HG03095 (cell line): ENCODE data around the gene CAPN15.

Experiments used
- ATAC-seq: cut with Tn5 transposase; IDR thresholded peaks from one replicate; pipeline ENCODE4 v1.9.1; 2021; ENCODE audit warnings: moderate library complexity; ENCODE audit not compliant: unreplicated experiment

The CAPN15 gene

DNA sequence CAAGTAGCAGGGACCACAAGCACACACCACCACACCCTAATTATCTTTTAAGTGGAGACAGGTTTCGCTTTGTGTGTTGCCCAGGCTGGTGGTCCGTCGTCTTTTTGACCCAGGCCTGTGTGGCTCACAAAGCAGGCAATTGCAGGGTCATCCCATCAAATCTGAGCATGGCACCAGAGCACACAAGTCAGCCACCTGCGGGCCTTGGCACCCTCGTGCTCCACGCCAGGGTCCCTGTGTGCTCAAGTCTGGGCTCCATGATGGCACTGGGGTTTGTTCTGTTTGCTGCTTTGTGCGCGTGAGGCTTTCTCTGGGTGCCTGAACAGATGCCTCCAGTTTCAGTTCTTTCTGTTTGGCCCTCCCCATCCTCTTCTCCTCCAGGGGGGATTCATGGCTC lies 2.4 kb upstream of the CAPN15 start:
- no peak for ATAC-seq

- no peak for ATAC-seq
Observed at GRCh38 chr16:525520-526180, 1.9 kb upstream of the CAPN15 start.

DNA sequence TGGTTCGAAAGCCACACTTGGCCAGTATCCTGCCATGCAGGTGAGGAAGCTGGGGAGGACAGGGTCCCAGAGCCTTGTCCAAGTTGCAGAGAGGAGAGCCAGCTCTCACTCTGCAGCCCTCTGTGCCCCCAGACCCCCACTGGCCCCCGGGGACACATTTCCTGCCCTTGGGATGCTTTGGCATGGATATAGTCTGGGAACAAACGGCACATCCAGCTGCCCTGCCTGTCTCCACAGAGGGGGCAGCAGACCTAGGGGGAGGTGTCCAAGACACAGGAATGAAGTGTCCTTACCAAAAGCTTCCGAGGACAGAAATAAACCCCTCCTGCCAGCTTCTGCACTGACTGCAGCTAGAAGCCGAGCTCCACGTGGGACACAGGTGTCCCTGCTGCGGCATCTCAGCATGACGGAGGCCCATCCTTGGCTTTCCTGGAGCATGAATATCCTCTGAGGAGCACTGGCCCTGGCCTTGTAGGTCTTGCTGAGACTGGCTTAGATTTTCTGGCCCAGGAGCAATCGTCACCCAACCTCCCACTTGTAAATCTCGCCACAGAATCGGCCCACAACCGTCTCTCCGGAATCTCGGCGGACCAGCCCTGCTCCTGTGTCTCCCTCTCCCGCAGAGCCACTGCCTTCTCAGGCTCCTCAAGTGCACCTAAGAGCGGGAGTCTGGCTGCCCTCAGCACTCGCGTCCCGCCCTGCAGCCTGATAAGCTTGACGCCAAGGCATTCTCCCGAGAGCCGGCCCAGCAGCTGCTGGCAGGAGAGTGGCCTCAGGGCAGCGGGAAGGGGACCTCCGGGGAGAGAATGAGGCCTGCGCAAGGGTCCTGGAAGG lies 1.1 kb upstream of the CAPN15 start:
- no peak for ATAC-seq

DNA sequence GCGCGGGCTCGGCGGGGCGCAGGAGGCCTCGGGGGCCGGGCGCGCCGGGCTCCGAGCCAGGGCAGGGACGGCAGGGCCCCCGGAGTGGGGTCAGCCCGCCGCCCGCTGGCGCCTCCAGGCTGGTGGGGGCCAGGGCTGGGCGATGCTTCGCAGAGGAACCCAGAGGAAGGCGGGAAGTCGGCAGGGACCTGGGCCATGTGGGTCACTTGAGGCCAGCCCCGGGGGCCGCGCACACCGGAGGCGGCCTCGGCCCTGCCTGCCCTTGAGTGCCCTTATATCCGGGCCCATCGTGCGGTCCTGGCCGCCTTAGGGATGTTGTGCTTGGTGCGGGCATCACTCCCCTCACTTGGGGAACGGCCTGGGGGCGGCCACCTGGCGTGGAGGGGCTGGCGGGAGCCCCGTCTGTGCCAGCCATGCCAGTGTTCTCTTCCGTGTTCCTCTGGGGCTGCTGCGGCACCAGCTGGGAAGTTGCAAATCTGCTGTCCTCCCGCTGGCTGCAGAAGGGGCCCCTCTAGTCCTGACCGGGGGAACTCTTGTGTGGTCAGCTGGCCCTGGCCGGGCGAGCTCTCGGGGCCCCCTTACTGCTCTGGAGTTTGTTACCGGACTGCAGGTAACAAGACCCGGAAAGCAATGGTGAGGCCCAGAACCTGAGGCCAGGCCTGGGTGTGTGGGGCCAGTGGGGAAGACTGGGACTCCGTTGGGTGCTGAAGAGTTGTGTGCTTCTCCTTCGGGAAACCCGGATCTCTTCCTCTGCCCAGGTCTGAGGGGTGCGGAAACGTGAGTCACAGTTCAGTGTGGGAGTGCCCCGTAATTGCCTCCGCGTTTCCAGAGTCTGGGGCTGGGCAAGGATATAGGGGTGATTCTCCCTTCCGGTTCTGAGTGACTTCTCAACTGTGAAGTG lies 849 bp downstream of the CAPN15 start:
- no peak for ATAC-seq

DNA sequence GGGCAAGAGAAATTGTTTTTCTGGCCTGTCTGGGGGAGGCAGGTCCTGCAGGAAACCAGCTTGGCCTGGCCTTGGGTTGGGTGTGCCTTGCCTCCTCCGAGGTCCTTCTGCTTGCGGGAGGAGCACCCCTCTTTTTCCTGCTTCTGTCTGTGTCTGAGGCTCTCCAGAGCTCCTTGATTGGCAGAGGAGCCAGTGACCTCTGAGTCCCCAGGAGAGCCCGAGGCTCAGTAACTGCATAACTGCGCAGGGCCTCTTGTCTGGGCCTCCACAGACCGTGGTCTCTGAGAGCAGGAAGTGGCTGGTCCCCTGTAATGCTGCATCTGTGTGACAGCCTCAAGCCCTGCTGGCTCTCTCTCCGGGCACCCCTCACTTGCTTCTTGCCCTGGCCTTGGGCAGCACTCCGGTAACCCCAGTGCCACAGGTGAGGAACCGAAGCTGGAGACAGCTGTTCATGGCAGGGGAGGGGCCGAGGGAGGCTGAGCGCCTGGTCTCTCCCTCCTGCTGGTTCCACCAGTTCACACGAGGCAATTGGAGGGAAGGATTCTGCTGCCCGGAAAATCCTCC lies 1.6 kb downstream of the CAPN15 start:
- no peak for ATAC-seq

- ATAC-seq, result no peak
Observed at GRCh38 chr16:530111-530817, 2.8 kb downstream of the CAPN15 start.

DNA sequence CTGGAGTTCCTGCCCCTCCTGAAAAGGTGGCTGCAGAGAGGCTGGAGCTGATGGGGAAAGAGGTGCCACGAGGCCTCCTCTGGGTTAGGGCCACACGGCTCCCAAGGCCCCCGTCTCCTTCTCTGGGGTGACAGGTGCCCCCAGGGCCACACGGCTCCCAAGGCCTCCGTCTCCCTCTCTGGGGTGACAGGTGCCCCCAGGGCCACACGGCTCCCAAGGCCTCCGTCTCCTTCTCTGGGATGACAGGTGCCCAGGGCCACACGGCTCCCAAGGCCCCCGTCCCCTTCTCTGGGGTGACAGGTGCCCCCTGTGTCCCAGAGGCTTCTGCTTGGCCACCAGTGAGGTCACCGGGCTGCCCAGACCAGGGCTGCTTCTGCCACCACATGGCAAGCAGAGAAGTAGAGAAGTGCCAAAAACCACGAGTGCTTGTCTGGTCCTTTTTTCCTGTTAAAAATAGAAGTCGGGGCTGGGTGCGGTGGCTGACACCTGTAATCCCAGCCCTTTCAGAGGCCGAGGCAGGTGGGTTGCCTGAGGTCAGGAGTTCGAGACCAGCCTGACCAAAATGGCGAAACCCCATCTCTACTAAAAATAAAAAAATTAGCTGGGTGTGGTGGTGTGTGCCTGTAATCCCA lies 4.1 kb downstream of the CAPN15 start:
- no peak for ATAC-seq

- no peak for ATAC-seq
Observed at GRCh38 chr16:533391-534123, 6.0 kb downstream of the CAPN15 start.

DNA sequence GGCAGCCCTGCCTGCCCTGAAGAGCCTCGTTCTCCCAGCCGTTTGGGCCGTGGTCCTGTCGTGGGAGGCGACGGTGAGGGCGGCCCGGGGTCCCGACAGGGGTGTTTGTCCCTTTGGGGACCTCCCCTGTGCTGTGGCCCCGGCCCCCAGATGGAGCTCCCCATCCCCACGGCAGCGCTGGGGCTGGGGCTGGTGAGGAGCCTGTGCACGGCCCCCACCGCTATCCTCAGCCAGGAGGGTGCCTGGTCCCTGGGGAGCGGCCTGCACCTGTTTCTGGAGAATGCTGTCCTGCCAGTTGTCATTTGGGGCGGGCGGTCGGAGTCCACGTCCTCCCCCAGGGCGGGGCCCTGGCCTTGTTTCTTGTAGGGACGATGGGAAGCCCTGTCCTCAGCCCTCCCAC lies 6.6 kb downstream of the CAPN15 start:
- ATAC-seq, result no peak

DNA sequence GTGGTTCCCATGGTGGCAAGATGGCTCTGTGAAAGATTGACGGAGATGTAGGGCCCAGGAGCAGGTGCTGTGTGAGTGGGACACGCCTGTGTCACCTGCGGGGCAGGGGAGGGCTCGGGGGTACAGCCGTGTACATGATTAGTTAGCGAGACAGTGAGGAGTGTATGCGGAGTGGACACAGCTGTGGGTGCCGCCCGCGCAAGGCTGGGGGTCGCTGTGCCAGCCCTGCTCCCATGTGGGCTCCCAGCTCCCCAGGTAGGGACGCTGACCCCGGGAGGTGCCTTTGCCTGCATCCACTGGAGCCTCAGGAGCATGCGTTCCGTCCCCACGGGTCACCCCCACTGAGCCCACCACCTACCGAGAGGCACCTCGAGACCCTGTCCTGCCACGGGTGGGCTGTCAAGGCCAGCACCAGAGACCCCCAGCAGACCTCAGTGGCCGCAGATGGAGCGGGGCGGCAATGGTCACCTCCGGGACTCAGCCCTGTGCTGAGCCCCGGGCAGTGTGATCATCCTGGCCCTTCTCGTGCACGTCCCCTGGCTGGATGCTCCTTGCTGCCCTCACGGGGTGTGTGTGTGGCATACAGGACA lies 7.4 kb downstream of the CAPN15 start:
- no peak for ATAC-seq

DNA sequence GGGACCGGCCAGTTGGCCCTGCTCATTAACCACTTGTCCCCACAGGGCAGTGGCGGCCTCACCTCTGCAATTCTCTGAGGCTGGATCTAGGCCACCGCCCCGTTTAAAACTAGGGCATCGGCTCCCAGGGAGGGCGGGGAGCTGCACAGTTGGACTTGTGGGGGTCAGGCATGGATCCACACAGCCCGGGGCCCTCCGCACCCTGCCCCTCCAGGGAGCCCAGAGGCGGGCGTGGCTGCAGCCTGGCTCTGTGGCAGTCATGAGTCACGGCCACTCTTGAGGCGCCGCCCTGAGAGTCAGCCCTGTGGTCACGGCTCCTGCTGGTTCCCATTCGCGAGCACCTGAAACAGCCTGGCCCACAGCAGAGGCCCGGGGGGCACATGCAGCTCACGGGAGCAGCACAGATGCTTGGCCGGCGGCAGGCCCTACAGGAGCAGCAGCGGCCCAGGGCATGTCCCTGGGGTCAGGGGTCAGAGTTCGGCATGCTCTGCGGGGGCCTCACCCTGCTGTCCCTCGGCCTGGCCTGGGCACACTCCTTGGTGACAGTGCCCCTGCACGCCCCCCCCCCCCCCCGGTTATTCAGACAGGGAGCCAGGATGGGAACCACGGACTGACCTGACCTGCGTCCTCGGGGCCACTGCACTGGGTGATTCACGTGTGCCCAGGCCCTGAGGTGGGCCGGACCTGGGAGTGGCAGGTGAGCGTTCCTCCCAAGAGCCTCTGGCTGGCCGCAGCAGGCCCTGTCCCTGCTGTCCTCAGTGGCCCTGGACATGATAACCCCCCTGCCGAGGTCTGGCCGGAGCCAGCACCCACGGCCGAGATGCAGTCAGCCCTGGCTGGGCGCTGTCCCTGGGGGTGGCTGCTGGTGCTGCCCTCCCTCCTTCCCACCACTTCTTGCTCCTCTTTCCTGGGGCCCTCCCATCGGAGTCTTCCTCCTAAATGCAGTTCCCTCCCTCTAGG lies 8.2 kb downstream of the CAPN15 start:
- ATAC-seq, result no peak

DNA sequence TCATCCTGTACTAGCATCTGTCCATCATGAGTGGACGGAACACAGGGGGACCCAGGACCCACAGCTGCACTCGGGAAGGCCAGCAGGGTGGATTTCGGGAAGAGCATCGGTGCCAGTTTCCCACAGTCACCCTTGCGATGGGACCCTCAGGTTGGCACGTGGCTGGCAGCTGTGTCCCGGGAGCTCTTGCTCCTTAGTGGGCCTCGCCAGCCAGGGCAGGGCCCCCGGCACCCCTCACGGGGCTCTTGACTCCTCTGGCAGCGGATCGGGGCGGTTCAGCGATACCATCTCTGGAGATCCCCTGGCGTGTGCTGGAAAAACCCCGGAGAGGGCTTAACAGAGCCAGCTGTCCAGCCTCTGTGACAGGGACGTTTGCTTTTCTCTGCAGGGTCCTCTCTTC lies 9.2 kb downstream of the CAPN15 start:
- no peak for ATAC-seq

DNA sequence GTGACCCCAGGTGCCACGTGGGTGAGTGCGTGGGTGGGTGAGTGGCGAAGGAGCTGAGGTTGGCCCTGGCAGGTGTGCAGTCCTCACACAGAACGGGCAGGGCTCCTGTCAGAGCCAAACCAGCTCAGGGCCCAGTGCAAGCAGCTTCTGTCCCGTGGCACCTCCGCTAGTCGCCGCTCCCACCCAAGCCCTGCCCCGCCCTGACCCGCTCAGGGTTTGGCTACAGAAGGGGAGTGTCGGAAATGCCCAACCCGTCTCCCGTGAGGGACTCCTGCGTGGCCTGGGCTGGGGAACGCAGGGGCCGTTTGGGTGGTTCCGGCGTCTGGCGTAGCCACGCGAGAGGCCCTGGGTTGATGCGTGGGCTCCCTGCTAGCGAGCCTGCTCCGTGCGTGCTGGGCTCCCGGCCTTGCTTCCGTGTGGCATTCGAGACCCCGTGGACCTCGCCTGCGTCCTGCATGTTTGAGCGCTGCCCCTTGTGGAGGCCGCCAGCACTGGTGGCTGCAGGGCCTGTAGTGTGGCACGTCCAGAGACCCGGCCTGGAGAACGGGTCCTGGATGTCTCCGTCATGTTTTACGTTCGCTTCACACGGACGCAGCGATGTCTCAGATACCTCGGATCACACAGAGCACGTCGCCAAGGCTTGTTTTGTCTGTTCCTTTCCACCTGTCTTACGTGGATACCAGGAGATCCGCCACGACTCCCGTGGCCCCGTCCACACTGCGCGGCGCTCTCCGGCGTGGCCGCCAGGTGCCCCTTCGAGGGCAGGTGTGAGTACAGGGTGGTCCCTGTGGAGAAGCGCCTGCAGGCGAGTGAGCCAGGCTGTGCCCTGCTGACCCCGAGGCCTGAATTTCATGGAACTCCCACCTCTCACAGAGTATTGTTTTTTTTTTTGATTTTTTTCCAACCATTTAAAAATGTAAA lies 10.2 kb downstream of the CAPN15 start:
- ATAC-seq, result no peak

GRCh38 chr16:539901-540530 lies 12.5 kb downstream of the CAPN15 start:
- ATAC-seq, result no peak

DNA sequence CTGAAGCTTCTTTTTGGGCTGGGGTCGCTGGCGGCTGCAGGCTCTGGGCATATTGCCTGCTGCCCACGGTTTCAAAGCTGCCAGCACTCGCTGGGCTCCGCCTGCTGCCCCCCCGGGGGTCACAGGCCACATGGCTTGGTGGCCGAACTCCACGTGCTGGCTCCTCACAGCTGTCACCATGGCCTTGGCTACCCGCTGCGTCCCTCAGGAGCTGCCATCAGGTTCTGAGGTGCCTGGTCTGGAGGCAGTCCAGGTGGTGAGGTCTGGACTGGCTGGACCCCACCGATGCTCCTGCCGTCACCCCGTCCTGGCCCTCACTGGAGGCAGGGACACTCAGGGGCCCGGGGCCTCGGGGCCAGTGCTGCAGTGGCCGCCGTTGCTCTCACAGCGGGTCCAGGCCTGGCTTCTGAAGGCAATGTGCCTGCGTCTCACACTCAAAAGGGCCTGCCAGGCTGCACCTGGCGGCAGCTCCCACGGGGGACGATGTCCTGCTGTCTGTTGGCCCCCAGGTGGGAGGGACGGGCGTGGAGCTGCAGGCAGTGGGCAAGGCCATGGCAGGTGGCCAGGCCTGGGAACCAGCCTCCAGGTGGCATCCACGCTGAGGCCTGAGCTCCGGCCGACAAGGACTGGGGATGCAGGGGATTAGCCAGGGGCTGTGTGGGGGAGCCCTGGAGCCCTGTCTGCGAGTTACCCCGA lies 13.3 kb downstream of the CAPN15 start:
- ATAC-seq, result no peak
